ENCODE results near the gene SENP3. TPM values are rescaled to one million over a fixed set of nuclear protein-coding genes. Genes with fewer than 3 reads are reported as not detected.

Gene SENP3
- total and polyA plus RNA-seq, 2 of the 13 experiments (the other 11 are each of a cell fraction or from before 2014, with no cell fraction given): 55.8 to 75.4 TPM

- no peak for TF ChIP-seq ZHX2 (IDR thresholded peaks at IDR 0.05; ENCODE audit: low read depth)
- no peak for TF ChIP-seq ZHX2 (CRISPR knock-in tag; IDR thresholded peaks at IDR 0.05; ENCODE audit: borderline replicate concordance)
- no peak for TF ChIP-seq ZFAT (CRISPR knock-in tag; conservative IDR thresholded peaks at IDR 0.05)
- no peak for TF ChIP-seq ISL2 (CRISPR knock-in tag; IDR thresholded peaks at IDR 0.05)
- TF ChIP-seq ZNF552 (CRISPR knock-in tag; IDR thresholded peaks at IDR 0.05; ENCODE audit: borderline replicate concordance): no peak; the same call in 1 of the 2 replicates
- TF ChIP-seq EZH2 (conservative IDR thresholded peaks at IDR 0.05; ENCODE audit: low read depth, low read length): no peak
- no peak for TF ChIP-seq GLI4 (CRISPR knock-in tag; IDR thresholded peaks at IDR 0.05; ENCODE audit: borderline replicate concordance)
- TF ChIP-seq ZFP36L1 (CRISPR knock-in tag; IDR thresholded peaks at IDR 0.05): no peak
- peak; percentile 14; the same call in 1 of the 2 replicates for TF ChIP-seq ZNF276 (CRISPR knock-in tag; IDR thresholded peaks at IDR 0.05; ENCODE audit: low read depth)
- no peak for TF ChIP-seq HOMEZ (CRISPR knock-in tag; IDR thresholded peaks at IDR 0.05; ENCODE audit: low read depth)
- 0 out of 2 replicates have a peak, but pooled peaks have one; percentile 18 for TF ChIP-seq ZNF777 (CRISPR knock-in tag; IDR thresholded peaks at IDR 0.05)
- no peak; the same call in 1 of the 2 replicates for TF ChIP-seq ZNF362 (CRISPR knock-in tag; IDR thresholded peaks at IDR 0.05; ENCODE audit: borderline replicate concordance)
- peak; percentile 30; the same call in 1 of the 2 replicates for TF ChIP-seq NPAS2 (CRISPR knock-in tag; IDR thresholded peaks at IDR 0.05; ENCODE audit: borderline replicate concordance)
- TF ChIP-seq GZF1 (CRISPR knock-in tag; IDR thresholded peaks at IDR 0.05): no peak
- TF ChIP-seq MED1 (CRISPR knock-in tag; IDR thresholded peaks at IDR 0.05): no peak
Observed at GRCh38 chr17:7572588-7573323, 11.0 kb downstream of the SENP3 start (continued).
